Peyer's patch (tissue), 4 donors: ENCODE results near the gene MCTP1. TPM values are rescaled to one million over a fixed set of nuclear protein-coding genes. Genes with fewer than 3 reads are reported as not detected.

Experiments used
- DNase-seq, 3 donors: peaks; one replicate each; pipeline ENCODE4 v3.0.0-alpha.2; 2017 to 2019
- H3K27ac ChIP-seq, 4 donors: fragments of 200-600 bp; sonication (generic); one replicate each; pipeline ENCODE4 v1.5.1; 2016 to 2019
- H3K27me3 ChIP-seq, 2 donors: fragments of 200-600 bp; sonication (generic); one replicate each; pipeline ENCODE4 v1.5.1; 2019
- H3K36me3 ChIP-seq, 3 donors: fragments of 200-600 bp; sonication (generic); one replicate each; pipeline ENCODE4 v1.5.1; 2016 to 2019
- H3K4me1 ChIP-seq, 4 donors: fragments of 200-600 bp; sonication (generic); one replicate each; pipeline ENCODE4 v1.5.1; 2016 to 2019
- H3K4me3 ChIP-seq, 4 donors: fragments of 200-600 bp; sonication (generic); 1 replicate in 3 of 4; 2 replicates in 1 of 4; pipeline ENCODE4 v1.5.1; 2016 to 2019; ENCODE audit warnings: mild to moderate bottlenecking in 1 of 4
- H3K9me3 ChIP-seq, 4 donors: fragments of 200-600 bp; sonication (generic); one replicate each; pipeline ENCODE4 v1.5.1; 2016 to 2019; ENCODE audit warnings: mild to moderate bottlenecking in 1 of 4
- CTCF ChIP-seq, 6 experiments: fragments of 450-650 bp in 4 of 6; fragments of 200-600 bp in 2 of 6; sonication (generic) in 1 of 6; IDR thresholded peaks; one replicate each; pipeline ENCODE4 v1.5.1; 2017 to 2019; ENCODE audit warnings: antibody characterized with exemption in 6 of 6, mild to moderate bottlenecking in 3 of 6, moderate library complexity in 1 of 6
- POLR2A ChIP-seq, 2 donors: fragments of 450-650 bp; IDR thresholded peaks; one replicate each; pipeline ENCODE4 v1.5.1; 2017; ENCODE audit warnings: antibody characterized with exemption in 2 of 2, mild to moderate bottlenecking in 2 of 2, moderate library complexity in 2 of 2
- total RNA-seq, 4 donors: library from RNA; depleted of rRNA; stranded (reverse); fragments of >200 nt; gene quantifications; one replicate each; pipeline ENCODE4 v1.1.0, GENCODE V29; 2016

MCTP1 gene
- total RNA-seq, 4 donors from 2014 or later = 4.7 to 61.1 (median 11.3) TPM

DNA sequence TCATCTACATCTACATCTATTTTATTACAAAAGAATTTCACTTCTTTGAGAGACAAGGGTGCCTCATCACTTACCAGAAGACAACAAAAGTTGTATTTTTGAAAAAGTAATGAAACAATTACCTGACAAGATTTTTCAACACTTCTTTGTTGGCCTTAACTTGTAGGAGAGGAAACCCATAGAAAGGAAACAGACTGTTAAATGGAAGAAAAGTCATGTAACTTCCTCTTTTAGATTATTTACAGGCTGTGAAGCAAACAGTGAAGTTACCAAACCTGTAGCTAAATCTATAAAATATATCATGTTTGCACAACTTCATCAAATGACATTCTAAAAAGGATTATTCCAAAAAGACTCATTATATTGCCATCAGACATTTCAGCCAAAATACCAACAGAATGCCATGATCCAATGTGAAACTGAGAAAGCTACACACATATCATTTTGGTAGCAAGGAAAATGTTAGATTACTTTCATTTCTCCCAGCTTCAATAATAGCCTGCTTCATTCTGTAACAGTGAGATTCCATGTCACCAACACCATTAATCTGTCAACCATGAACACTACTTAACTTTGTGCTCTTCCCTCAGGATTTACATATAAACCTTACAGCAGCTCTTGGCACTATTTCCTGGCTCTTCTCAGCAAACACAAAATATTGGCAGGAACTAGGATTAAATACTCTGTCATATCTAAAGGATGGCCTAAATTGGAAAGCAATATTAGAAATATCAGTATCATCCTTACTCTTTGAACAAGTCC, 122.5 kb downstream of the MCTP1 start:
- no peaks in the 10 kb centered on the region for H3K36me3 ChIP-seq
- H3K27ac ChIP-seq = no peak overlapping the region
- no peak for DNase-seq
- no peak overlapping the region for H3K4me3 ChIP-seq
- no peaks in the 10 kb centered on the region for H3K4me1 ChIP-seq
- no peaks in the 10 kb centered on the region for H3K27me3 ChIP-seq
- TF ChIP-seq POLR2A (IDR thresholded peaks at IDR 0.05) (no peak), CTCF (IDR thresholded peaks at IDR 0.05) (no peak)
- H3K9me3 ChIP-seq = no peaks in the 10 kb centered on the region

GRCh38 chr5:95159603-95160002, 125.3 kb downstream of the MCTP1 start:
- Histone ChIP-seq H3K36me3 (no peaks in the 10 kb centered on the region), H3K4me1 (no peaks in the 10 kb centered on the region), H3K27ac (no peak overlapping the region), H3K4me3 (no peak overlapping the region), H3K9me3 (no peaks in the 10 kb centered on the region), H3K27me3 (no peaks in the 10 kb centered on the region)
- TF ChIP-seq POLR2A (IDR thresholded peaks at IDR 0.05) = no peak
- no peak for TF ChIP-seq CTCF (IDR thresholded peaks at IDR 0.05)
- DNase-seq = no peak

GRCh38 chr5:95155888-95156287, 129.0 kb downstream of the MCTP1 start:
- Histone ChIP-seq H3K27me3 (no peaks in the 10 kb centered on the region), H3K27ac (no peak overlapping the region), H3K4me3 (no peak overlapping the region), H3K4me1 (no peaks in the 10 kb centered on the region), H3K36me3 (no peaks in the 10 kb centered on the region), H3K9me3 (no peaks in the 10 kb centered on the region)
- no peak for DNase-seq
- TF ChIP-seq CTCF (IDR thresholded peaks at IDR 0.05) (no peak), POLR2A (IDR thresholded peaks at IDR 0.05) (no peak)

DNA sequence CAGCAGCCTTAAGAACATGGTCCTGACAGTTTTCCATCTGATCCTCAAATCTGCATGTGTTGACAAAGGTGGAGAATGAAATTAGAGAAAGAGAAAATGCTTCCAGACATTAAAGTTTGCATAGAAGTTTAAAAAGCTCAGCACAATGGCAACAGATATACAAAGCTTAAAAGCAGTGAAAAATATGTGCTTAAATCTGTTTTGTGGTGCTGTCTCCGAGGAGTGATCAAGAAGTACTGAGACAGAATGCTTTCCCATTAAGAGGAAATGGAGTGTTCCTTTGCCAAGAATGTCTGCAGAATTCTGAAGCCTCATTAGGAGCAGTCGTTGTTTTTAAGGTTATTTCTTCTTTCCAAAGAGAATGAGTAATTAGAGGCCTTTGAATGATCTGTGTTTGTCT, 131.4 kb downstream of the MCTP1 start:
- TF ChIP-seq POLR2A (IDR thresholded peaks at IDR 0.05) = no peak
- no peak for TF ChIP-seq CTCF (IDR thresholded peaks at IDR 0.05)

DNA sequence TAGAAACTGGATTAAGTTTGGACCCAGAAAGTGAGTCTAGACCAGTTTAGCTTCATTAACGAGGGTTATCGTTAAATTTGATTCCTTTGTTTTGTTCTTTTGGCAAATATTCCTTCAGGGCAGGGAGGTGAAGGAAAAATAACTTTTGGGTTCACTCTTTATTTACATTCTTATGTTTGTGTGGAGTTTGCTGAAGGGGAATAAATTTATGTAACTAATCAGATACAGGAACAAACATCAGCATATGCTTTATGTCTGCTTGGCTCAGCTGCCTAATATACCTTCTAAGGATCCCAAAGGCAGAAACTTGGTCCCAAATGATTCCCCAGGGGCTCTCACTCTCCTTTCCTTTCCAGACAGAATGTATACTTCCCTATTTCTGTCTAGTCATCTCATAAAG, 132.4 kb downstream of the MCTP1 start:
- DNase-seq = no peak
- Histone ChIP-seq H3K9me3 (no peaks in the 10 kb centered on the region), H3K27me3 (no peaks in the 10 kb centered on the region), H3K27ac (no peak overlapping the region), H3K4me3 (no peak overlapping the region), H3K4me1 (no peaks in the 10 kb centered on the region), H3K36me3 (no peaks in the 10 kb centered on the region)
- TF ChIP-seq POLR2A (IDR thresholded peaks at IDR 0.05) (no peak), CTCF (IDR thresholded peaks at IDR 0.05) (no peak)

More for the DNA sequence above, 131.4 kb downstream of the MCTP1 start:
- Histone ChIP-seq H3K27me3 (no peaks in the 10 kb centered on the region), H3K4me3 (no peak overlapping the region), H3K9me3 (no peaks in the 10 kb centered on the region), H3K36me3 (no peaks in the 10 kb centered on the region), H3K27ac (no peak overlapping the region), H3K4me1 (no peaks in the 10 kb centered on the region)
- DNase-seq = no peak
